GM18498 (cell line): ENCODE measurements around the gene BNC2.

Experiments used
- ATAC-seq: cut with Tn5 transposase; IDR thresholded peaks from one replicate; pipeline ENCODE4 v1.9.1; 2021; ENCODE audit warnings: mild to moderate bottlenecking, moderate library complexity; ENCODE audit not compliant: unreplicated experiment

BNC2 gene

GRCh38 chr9:16640649-16641048 lies 229.8 kb downstream of the BNC2 start:
- ATAC-seq: no peak

GRCh38 chr9:16639644-16640043 lies 230.8 kb downstream of the BNC2 start:
- no peak for ATAC-seq

- ATAC-seq: no peak
Observed at GRCh38 chr9:16637911-16638310, 232.6 kb downstream of the BNC2 start.

- no peak for ATAC-seq
Observed at GRCh38 chr9:16637218-16637617, 233.3 kb downstream of the BNC2 start.

GRCh38 chr9:16633794-16634193 lies 236.7 kb downstream of the BNC2 start:
- no peak for ATAC-seq

- ATAC-seq: no peak
Observed at GRCh38 chr9:16628413-16628812, 242.1 kb downstream of the BNC2 start.

- no peak for ATAC-seq
Observed at GRCh38 chr9:16627967-16628366, 242.5 kb downstream of the BNC2 start.

- ATAC-seq: no peak
Observed at GRCh38 chr9:16627521-16627920, 242.9 kb downstream of the BNC2 start.

GRCh38 chr9:16626577-16627130 lies 243.8 kb downstream of the BNC2 start:
- no peak for ATAC-seq

GRCh38 chr9:16625811-16626210 lies 244.7 kb downstream of the BNC2 start:
- no peak for ATAC-seq

- no peak for ATAC-seq
Observed at GRCh38 chr9:16625161-16625631, 245.3 kb downstream of the BNC2 start.

- no peak for ATAC-seq
Observed at GRCh38 chr9:16624744-16625117, 245.7 kb downstream of the BNC2 start.

- ATAC-seq: no peak
Observed at GRCh38 chr9:16623989-16624743, 246.3 kb downstream of the BNC2 start.

- no peak for ATAC-seq
Observed at GRCh38 chr9:16622541-16622940, 247.9 kb downstream of the BNC2 start.

- ATAC-seq: no peak
Observed at GRCh38 chr9:16619914-16620520, 250.5 kb downstream of the BNC2 start.

- no peak for ATAC-seq
Observed at GRCh38 chr9:16619402-16619801, 251.1 kb downstream of the BNC2 start.

- ATAC-seq: no peak
Observed at GRCh38 chr9:16618524-16618923, 251.9 kb downstream of the BNC2 start.

- no peak for ATAC-seq
Observed at GRCh38 chr9:16616686-16617085, 253.8 kb downstream of the BNC2 start.

GRCh38 chr9:16615451-16615850 lies 255.0 kb downstream of the BNC2 start:
- no peak for ATAC-seq

GRCh38 chr9:16613605-16614004 lies 256.9 kb downstream of the BNC2 start:
- ATAC-seq: no peak

GRCh38 chr9:16613051-16613450 lies 257.4 kb downstream of the BNC2 start:
- no peak for ATAC-seq

- no peak for ATAC-seq
Observed at GRCh38 chr9:16612627-16613026, 257.8 kb downstream of the BNC2 start.
